K562 (cell line): ENCODE measurements around the gene FHIT. TPM values are rescaled to one million over a fixed set of nuclear protein-coding genes. Genes with fewer than 3 reads are reported as not detected.

Experiments used
- ATAC-seq: fragments of 200-7000 bp; cut with Tn5 transposase; 3 replicates; pipeline ENCODE4 v1.9.1; 2020; ENCODE audit warnings: moderate library complexity
- BruUV-seq: library from RNA; stranded (reverse); fragments of 400-500 nt; replicated peaks from 2 replicates; lab custom pipeline; 2021; lab: Mats Ljungman, UMichigan
- CTCF ChIA-PET: fragments of 300-600 bp; formaldehyde crosslinking; extraction: SDS; loops from one replicate; lab custom pipeline; 2021; ENCODE audit warnings: low intra/inter-chr PET ratio; lab: Yijun Ruan, JAX
- POLR2A ChIA-PET: fragments of 300-600, 350-650 bp; sonication (Branson Sonifier 250); formaldehyde crosslinking; extraction: SDS; loops from one replicate; lab custom pipeline; 2021; ENCODE audit warnings: antibody characterized with exemption, inconsistent platforms; lab: Yijun Ruan, JAX
- DNase-seq, 4 experiments: peaks; one replicate each; pipeline versions ENCODE4 v3.0.0 to v3.0.0-alpha.2; 2011 to 2018; ENCODE audit warnings: low spot score in 3 of 4, mixed read lengths in 3 of 4; ENCODE audit errors: extremely low read depth in 1 of 4
- FAIRE-seq: peaks from 2 replicates; lab custom pipeline; 2011; peaks lifted over from hg19 to GRCh38; lab: Jason Lieb, UNC
- H2AFZ ChIP-seq: 2 replicates; pipeline ENCODE4 v1.6.0; 2011; ENCODE audit warnings: low read depth, low read length, control low read depth, inconsistent platforms
- H3K27ac ChIP-seq: fragments of 200-600 bp; 3 replicates; pipeline ENCODE4 v1.8.0; 2011; ENCODE audit warnings: low read depth, mild to moderate bottlenecking, control low read depth, inconsistent platforms, low read length, moderate library complexity, mixed read lengths; ENCODE audit errors: extremely low read depth
- H3K27me3 ChIP-seq, 2 experiments: fragments of 300-600 bp in 1 of 2; 2 replicates in 1 of 2; 3 replicates in 1 of 2; pipeline versions ENCODE4 v1.6.0 to v1.8.0; 2011; ENCODE audit warnings: inconsistent platforms in 2 of 2, low read length in 2 of 2, mild to moderate bottlenecking in 1 of 2, mixed read lengths in 1 of 2, moderate library complexity in 1 of 2; ENCODE audit not compliant: control insufficient read depth in 2 of 2, insufficient read depth in 2 of 2
- H3K36me3 ChIP-seq: fragments of 300-600 bp; 3 replicates; pipeline ENCODE4 v1.8.0; 2011; ENCODE audit warnings: mild to moderate bottlenecking, low read length, inconsistent platforms; ENCODE audit not compliant: control insufficient read depth, insufficient read depth
- H3K4me1 ChIP-seq, 2 experiments: fragments of 200-600 bp in 1 of 2; replicated peaks in 1 of 2; 2 replicates in 1 of 2; 3 replicates in 1 of 2; pipeline versions ENCODE4 v1.5.1 to v1.8.0; 2011; ENCODE audit warnings: inconsistent platforms in 2 of 2, low read length in 2 of 2, mild to moderate bottlenecking in 1 of 2, mixed read lengths in 1 of 2, moderate library complexity in 1 of 2; ENCODE audit not compliant: control insufficient read depth in 2 of 2, insufficient read depth in 2 of 2
- H3K4me2 ChIP-seq: 2 replicates; pipeline ENCODE4 v1.6.1; 2011; ENCODE audit warnings: low read length, control low read depth, inconsistent platforms, mixed read lengths; ENCODE audit not compliant: insufficient read depth
- H3K4me3 ChIP-seq: fragments of 200-600 bp; sonication (generic), shearing (Covaris generic); 2 replicates; pipeline ENCODE4 v1.5.1; 2016; ENCODE audit warnings: control low read depth, inconsistent platforms
- H3K79me2 ChIP-seq: fragments of 200-600 bp; 3 replicates; pipeline ENCODE4 v1.8.0; 2011; ENCODE audit warnings: low read length, inconsistent platforms; ENCODE audit not compliant: control insufficient read depth, insufficient read depth
- H3K9ac ChIP-seq, 2 experiments: 2 replicates each; pipeline versions ENCODE4 v1.6.0 to v1.6.1; 2011; ENCODE audit warnings: low read depth in 2 of 2, low read length in 2 of 2, control low read depth in 1 of 2, inconsistent platforms in 1 of 2, mild to moderate bottlenecking in 1 of 2, mixed read lengths in 1 of 2; ENCODE audit not compliant: insufficient read depth in 1 of 2
- H3K9me1 ChIP-seq: one replicate; pipeline ENCODE4 v1.6.0; 2011; ENCODE audit warnings: inconsistent platforms, mild to moderate bottlenecking, low read length, moderate library complexity; ENCODE audit not compliant: control insufficient read depth, insufficient read depth
- H3K9me3 ChIP-seq: replicated peaks from 2 replicates; pipeline ENCODE4 v1.5.1; 2011; ENCODE audit warnings: low read depth, low read length, inconsistent platforms; ENCODE audit not compliant: control insufficient read depth, insufficient read depth
- H4K20me1 ChIP-seq: replicated peaks from 2 replicates; pipeline ENCODE4 v1.6.1; 2011; ENCODE audit warnings: low read length, inconsistent platforms, mixed read lengths; ENCODE audit not compliant: control insufficient read depth, insufficient read depth
- ESRRA ChIP-seq: fragments of 450-650 bp; IDR thresholded peaks from 2 replicates; pipeline ENCODE4 v1.6.1; 2014; ENCODE audit warnings: low read depth, mild to moderate bottlenecking, moderate library complexity, borderline replicate concordance
- KLF16 ChIP-seq: IDR thresholded peaks from 2 replicates; pipeline ENCODE4 v1.6.1; 2016; ENCODE audit warnings: antibody characterized with exemption
- NEUROD1 ChIP-seq: fragments of 150-350 bp; IDR thresholded peaks from 2 replicates; pipeline ENCODE4 v1.6.1; 2014; ENCODE audit warnings: borderline replicate concordance, low read length, low read depth; ENCODE audit not compliant: partially characterized antibody
- PHB ChIP-seq: fragments of 250-450 bp; sonication (Bioruptor Pico); IDR thresholded peaks from 2 replicates; pipeline ENCODE4 v1.5.0; 2021
- PTRF ChIP-seq: fragments of 450-650 bp; IDR thresholded peaks from 2 replicates; pipeline ENCODE4 v1.6.1; 2016; ENCODE audit warnings: mild to moderate bottlenecking, missing genetic modification characterization, missing compliant biosample characterization
- RAD21 ChIP-seq, 2 experiments: fragments of 250-450 bp in 1 of 2; fragments of 450-650 bp in 1 of 2; sonication (Bioruptor Pico) in 1 of 2; formaldehyde crosslinking in 1 of 2; IDR thresholded peaks in 1 of 2; conservative IDR thresholded peaks in 1 of 2; 2 replicates each; pipeline versions ENCODE4 v1.4.0 to v1.8.0; 2020 to 2022; ENCODE audit warnings: mild to moderate bottlenecking in 2 of 2, moderate library complexity in 1 of 2
- TARDBP ChIP-seq: fragments of 450-650 bp; IDR thresholded peaks from 2 replicates; pipeline ENCODE4 v1.6.1; 2016
- TCF7L2 ChIP-seq: fragments of 150-350 bp; IDR thresholded peaks from 2 replicates; pipeline ENCODE4 v1.6.1; 2016; ENCODE audit warnings: low read depth, mild to moderate bottlenecking, low read length, moderate library complexity
- TGIF2 ChIP-seq: sonication (generic); formaldehyde crosslinking; IDR thresholded peaks from 2 replicates; pipeline ENCODE4 v1.8.1; 2022; ENCODE audit warnings: mild to moderate bottlenecking, missing genetic modification reagents, moderate library complexity
- ZNF311 ChIP-seq: fragments of 250-450 bp; sonication (Bioruptor Pico); IDR thresholded peaks from 2 replicates; pipeline ENCODE4 v1.4.0; 2020; ENCODE audit warnings: mild to moderate bottlenecking, moderate library complexity
- in situ Hi-C: fragments of 300-500 bp; cut with MboI; formaldehyde crosslinking; loops from 4 replicates; pipeline ENCODE4 v1.15.0; 2018; ENCODE audit warnings: inconsistent platforms, mixed read lengths
- intact Hi-C: fragments of 100-400 bp; cut with micrococcal nuclease; formaldehyde crosslinking; loops from 2 replicates; pipeline ENCODE4 v1.14.2; 2022
- polyA plus RNA-seq, 8 experiments: library from polyadenylated mRNA; depleted of rRNA in 4 of 8; stranded (reverse) in 5 of 8; unstranded in 3 of 8; fragments of >200 nt; fragmentation: Nextera tagmentation in 2 of 8; fragmentation: Illumina TruSeq in 1 of 8; extraction: Ambion mirVana in 2 of 8; extraction: Trizol in 1 of 8; gene quantifications; 2 replicates each; pipeline versions ENCODE4 v1.2.1 to v1.2.3, GENCODE V29; 2011 to 2014; ENCODE audit warnings: inconsistent platforms in 1 of 8, missing spikeins in 1 of 8
- total RNA-seq, 7 experiments: library from RNA; depleted of rRNA in 6 of 7; stranded (reverse); fragments of >200 nt in 6 of 7; fragmentation: Illumina TruSeq in 2 of 7; extraction: Trizol in 2 of 7; gene quantifications; 2 replicates each; pipeline versions ENCODE4 v1.2.1 to v1.2.3, GENCODE V29; 2011 to 2021; ENCODE audit warnings: low replicate concordance in 1 of 7
- TF ChIP-seq, protein P1 (sequence below): fragments of 450-650 bp; IDR thresholded peaks from 2 replicates; pipeline ENCODE4 v1.6.1; 2017; ENCODE audit warnings: antibody characterized with exemption, mild to moderate bottlenecking
- TF ChIP-seq, protein P2 (sequence below): sonication (generic); formaldehyde crosslinking; IDR thresholded peaks from 2 replicates; pipeline ENCODE4 v1.8.1; 2023; ENCODE audit warnings: mild to moderate bottlenecking, missing genetic modification reagents
- TF ChIP-seq, protein P3 (sequence below): fragments of 450-650 bp; formaldehyde crosslinking; IDR thresholded peaks from 2 replicates; pipeline ENCODE4 v1.4.0; 2020; ENCODE audit warnings: mild to moderate bottlenecking, moderate library complexity
- TF ChIP-seq, protein P4 (sequence below): fragments of 250-450 bp; sonication (Bioruptor Pico); IDR thresholded peaks from 2 replicates; pipeline ENCODE4 v1.5.0; 2021
- TF ChIP-seq, protein P5 (sequence below): fragments of 250-450 bp; sonication (Bioruptor Pico); IDR thresholded peaks from 2 replicates; pipeline ENCODE4 v1.8.0; 2021; ENCODE audit warnings: moderate library complexity, mild to moderate bottlenecking, inconsistent platforms

FHIT gene
- total and polyA plus RNA-seq, 9 of the 15 experiments (the other 6 are each of a cell fraction or from before 2014, with no cell fraction given) = 1.7 to 9.1 (median 4.3) TPM

DNA sequence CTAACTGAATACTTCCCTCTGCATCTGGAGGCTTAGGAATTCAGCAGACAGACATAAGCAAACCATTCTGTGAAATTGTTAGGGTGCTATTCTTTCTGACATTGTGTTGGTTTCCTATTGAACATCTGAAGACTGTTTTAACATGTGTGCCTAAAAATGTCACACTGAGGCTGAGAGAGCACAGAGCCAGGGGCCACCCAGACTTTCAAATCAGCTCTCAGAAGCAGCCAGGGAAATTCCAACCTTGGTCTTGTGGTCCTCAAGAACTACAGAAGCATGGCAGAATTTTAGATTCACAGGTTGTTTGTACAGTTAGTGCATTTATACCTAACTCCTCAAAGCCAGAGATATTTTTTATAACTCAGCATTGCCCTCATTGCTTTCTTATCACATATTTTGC lies 1272.3 kb downstream of the FHIT start:
- DNase-seq (no peak), ATAC-seq (no peak), FAIRE-seq (no peak)
- Histone ChIP-seq H3K9ac (no peak overlapping the region), H3K4me3 (no peak overlapping the region), H3K27me3 (no peaks in the 10 kb centered on the region), H2AFZ (no peak overlapping the region), H3K36me3 (no peaks in the 10 kb centered on the region), H3K4me1 (no peaks in the 10 kb centered on the region), H3K4me2 (no peak overlapping the region), H3K27ac (no peak overlapping the region), H4K20me1 (no peaks in the 10 kb centered on the region), H3K79me2 (no peaks in the 10 kb centered on the region), H3K9me3 (no peaks in the 10 kb centered on the region), H3K9me1 (no peaks in the 10 kb centered on the region)
- ChIA-PET CTCF (no interaction called here), POLR2A (no interaction called here)
- in situ Hi-C loops (no loop called here), intact Hi-C loops (no loop called here)
- BruUV-seq = no TSS peak
- TF ChIP-seq, protein P1, sequence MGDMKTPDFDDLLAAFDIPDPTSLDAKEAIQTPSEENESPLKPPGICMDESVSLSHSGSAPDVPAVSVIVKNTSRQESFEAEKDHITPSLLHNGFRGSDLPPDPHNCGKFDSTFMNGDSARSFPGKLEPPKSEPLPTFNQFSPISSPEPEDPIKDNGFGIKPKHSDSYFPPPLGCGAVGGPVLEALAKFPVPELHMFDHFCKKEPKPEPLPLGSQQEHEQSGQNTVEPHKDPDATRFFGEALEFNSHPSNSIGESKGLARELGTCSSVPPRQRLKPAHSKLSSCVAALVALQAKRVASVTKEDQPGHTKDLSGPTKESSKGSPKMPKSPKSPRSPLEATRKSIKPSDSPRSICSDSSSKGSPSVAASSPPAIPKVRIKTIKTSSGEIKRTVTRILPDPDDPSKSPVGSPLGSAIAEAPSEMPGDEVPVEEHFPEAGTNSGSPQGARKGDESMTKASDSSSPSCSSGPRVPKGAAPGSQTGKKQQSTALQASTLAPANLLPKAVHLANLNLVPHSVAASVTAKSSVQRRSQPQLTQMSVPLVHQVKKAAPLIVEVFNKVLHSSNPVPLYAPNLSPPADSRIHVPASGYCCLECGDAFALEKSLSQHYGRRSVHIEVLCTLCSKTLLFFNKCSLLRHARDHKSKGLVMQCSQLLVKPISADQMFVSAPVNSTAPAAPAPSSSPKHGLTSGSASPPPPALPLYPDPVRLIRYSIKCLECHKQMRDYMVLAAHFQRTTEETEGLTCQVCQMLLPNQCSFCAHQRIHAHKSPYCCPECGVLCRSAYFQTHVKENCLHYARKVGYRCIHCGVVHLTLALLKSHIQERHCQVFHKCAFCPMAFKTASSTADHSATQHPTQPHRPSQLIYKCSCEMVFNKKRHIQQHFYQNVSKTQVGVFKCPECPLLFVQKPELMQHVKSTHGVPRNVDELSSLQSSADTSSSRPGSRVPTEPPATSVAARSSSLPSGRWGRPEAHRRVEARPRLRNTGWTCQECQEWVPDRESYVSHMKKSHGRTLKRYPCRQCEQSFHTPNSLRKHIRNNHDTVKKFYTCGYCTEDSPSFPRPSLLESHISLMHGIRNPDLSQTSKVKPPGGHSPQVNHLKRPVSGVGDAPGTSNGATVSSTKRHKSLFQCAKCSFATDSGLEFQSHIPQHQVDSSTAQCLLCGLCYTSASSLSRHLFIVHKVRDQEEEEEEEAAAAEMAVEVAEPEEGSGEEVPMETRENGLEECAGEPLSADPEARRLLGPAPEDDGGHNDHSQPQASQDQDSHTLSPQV = no peak
- no peak for TF ChIP-seq TARDBP
- TF ChIP-seq TGIF2 (CRISPR knock-in tag) = no peak
- TF ChIP-seq KLF16 = no peak
- TF ChIP-seq ESRRA = no peak
- no peak for TF ChIP-seq PHB (CRISPR knock-in tag)
- TF ChIP-seq, protein P2, sequence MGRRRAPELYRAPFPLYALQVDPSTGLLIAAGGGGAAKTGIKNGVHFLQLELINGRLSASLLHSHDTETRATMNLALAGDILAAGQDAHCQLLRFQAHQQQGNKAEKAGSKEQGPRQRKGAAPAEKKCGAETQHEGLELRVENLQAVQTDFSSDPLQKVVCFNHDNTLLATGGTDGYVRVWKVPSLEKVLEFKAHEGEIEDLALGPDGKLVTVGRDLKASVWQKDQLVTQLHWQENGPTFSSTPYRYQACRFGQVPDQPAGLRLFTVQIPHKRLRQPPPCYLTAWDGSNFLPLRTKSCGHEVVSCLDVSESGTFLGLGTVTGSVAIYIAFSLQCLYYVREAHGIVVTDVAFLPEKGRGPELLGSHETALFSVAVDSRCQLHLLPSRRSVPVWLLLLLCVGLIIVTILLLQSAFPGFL = no peak
- no peak for TF ChIP-seq PTRF (tag)
- TF ChIP-seq ZNF311 (CRISPR knock-in tag) = no peak
- TF ChIP-seq TCF7L2 = no peak
- TF ChIP-seq, protein P3, sequence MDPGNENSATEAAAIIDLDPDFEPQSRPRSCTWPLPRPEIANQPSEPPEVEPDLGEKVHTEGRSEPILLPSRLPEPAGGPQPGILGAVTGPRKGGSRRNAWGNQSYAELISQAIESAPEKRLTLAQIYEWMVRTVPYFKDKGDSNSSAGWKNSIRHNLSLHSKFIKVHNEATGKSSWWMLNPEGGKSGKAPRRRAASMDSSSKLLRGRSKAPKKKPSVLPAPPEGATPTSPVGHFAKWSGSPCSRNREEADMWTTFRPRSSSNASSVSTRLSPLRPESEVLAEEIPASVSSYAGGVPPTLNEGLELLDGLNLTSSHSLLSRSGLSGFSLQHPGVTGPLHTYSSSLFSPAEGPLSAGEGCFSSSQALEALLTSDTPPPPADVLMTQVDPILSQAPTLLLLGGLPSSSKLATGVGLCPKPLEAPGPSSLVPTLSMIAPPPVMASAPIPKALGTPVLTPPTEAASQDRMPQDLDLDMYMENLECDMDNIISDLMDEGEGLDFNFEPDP (CRISPR knock-in tag) = no peak
- TF ChIP-seq NEUROD1 = no peak
- no peak for TF ChIP-seq RAD21 (CRISPR knock-in tag; conservative IDR thresholded peaks at IDR 0.05 in 1 of 2, IDR thresholded peaks at IDR 0.05 in 1 of 2)
- TF ChIP-seq, protein P4, sequence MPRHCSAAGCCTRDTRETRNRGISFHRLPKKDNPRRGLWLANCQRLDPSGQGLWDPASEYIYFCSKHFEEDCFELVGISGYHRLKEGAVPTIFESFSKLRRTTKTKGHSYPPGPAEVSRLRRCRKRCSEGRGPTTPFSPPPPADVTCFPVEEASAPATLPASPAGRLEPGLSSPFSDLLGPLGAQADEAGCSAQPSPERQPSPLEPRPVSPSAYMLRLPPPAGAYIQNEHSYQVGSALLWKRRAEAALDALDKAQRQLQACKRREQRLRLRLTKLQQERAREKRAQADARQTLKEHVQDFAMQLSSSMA (CRISPR knock-in tag) = no peak
- TF ChIP-seq, protein P5, sequence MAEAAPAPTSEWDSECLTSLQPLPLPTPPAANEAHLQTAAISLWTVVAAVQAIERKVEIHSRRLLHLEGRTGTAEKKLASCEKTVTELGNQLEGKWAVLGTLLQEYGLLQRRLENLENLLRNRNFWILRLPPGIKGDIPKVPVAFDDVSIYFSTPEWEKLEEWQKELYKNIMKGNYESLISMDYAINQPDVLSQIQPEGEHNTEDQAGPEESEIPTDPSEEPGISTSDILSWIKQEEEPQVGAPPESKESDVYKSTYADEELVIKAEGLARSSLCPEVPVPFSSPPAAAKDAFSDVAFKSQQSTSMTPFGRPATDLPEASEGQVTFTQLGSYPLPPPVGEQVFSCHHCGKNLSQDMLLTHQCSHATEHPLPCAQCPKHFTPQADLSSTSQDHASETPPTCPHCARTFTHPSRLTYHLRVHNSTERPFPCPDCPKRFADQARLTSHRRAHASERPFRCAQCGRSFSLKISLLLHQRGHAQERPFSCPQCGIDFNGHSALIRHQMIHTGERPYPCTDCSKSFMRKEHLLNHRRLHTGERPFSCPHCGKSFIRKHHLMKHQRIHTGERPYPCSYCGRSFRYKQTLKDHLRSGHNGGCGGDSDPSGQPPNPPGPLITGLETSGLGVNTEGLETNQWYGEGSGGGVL (CRISPR knock-in tag) = no peak
